ENCODE measurements around the gene ABCA6.

The ABCA6 gene

GRCh38 chr17:69164206-69164605, 22.5 kb upstream of the ABCA6 start:
- DNase-seq (ENCODE audit: low spot score), result no peak
- TF ChIP-seq CTCF (IDR thresholded peaks at IDR 0.05; ENCODE audit: extremely low read depth, insufficient read depth, missing control alignments), result no peak
- in situ Hi-C loops (cut with MboI; ENCODE audit: low pct_unique_long_range_greater_than_20kb, low sequenced_read_pairs, unreplicated experiment), result no loop called here

GRCh38 chr17:69159418-69159817, 17.7 kb upstream of the ABCA6 start:
- no peak for TF ChIP-seq CTCF (IDR thresholded peaks at IDR 0.05; ENCODE audit: extremely low read depth, insufficient read depth, missing control alignments)
- in situ Hi-C loops (cut with MboI; ENCODE audit: low pct_unique_long_range_greater_than_20kb, low sequenced_read_pairs, unreplicated experiment), result no loop called here

GRCh38 chr17:69154267-69154666, 12.6 kb upstream of the ABCA6 start:
- no peak for TF ChIP-seq CTCF (IDR thresholded peaks at IDR 0.05; ENCODE audit: extremely low read depth, insufficient read depth, missing control alignments)
- DNase-seq (ENCODE audit: low spot score), result no peak
- in situ Hi-C loops (cut with MboI; ENCODE audit: low pct_unique_long_range_greater_than_20kb, low sequenced_read_pairs, unreplicated experiment), result no loop called here

More at GRCh38 chr17:69159418-69159817, 17.7 kb upstream of the ABCA6 start:
- DNase-seq (ENCODE audit: low spot score), result no peak

GRCh38 chr17:69150333-69150732, 8.6 kb upstream of the ABCA6 start:
- in situ Hi-C loops (cut with MboI; ENCODE audit: low pct_unique_long_range_greater_than_20kb, low sequenced_read_pairs, unreplicated experiment), result no loop called here
- DNase-seq (ENCODE audit: low spot score), result no peak

GRCh38 chr17:69147460-69147859, 5.8 kb upstream of the ABCA6 start:
- TF ChIP-seq CTCF (IDR thresholded peaks at IDR 0.05; ENCODE audit: extremely low read depth, insufficient read depth, missing control alignments), result no peak
- no peak for DNase-seq (ENCODE audit: low spot score)
- in situ Hi-C loops (cut with MboI; ENCODE audit: low pct_unique_long_range_greater_than_20kb, low sequenced_read_pairs, unreplicated experiment), result no loop called here

More at GRCh38 chr17:69150333-69150732, 8.6 kb upstream of the ABCA6 start:
- TF ChIP-seq CTCF (IDR thresholded peaks at IDR 0.05; ENCODE audit: extremely low read depth, insufficient read depth, missing control alignments), result no peak

GRCh38 chr17:69144331-69145255, 2.9 kb upstream of the ABCA6 start:
- TF ChIP-seq CTCF (IDR thresholded peaks at IDR 0.05; ENCODE audit: extremely low read depth, insufficient read depth, missing control alignments), result no peak

More at GRCh38 chr17:69144331-69145255, 2.9 kb upstream of the ABCA6 start:
- DNase-seq (ENCODE audit: low spot score), result no peak
- in situ Hi-C loops (cut with MboI; ENCODE audit: low pct_unique_long_range_greater_than_20kb, low sequenced_read_pairs, unreplicated experiment), result no loop called here

Data from GM13977 (cell line).